Keratinocyte (primary cell): ENCODE measurements around the gene JPT1. TPM values are rescaled to one million over a fixed set of nuclear protein-coding genes. Genes with fewer than 3 reads are reported as not detected.

Experiments used
- DNase-seq: peaks from one replicate; pipeline ENCODE4 v3.0.0-alpha.2; 2011; ENCODE audit warnings: low read depth, missing footprints, low spot score
- FAIRE-seq: peaks from 2 replicates; lab custom pipeline; 2011; peaks lifted over from hg19 to GRCh38; lab: Jason Lieb, UNC
- H2AFZ ChIP-seq: 2 replicates; pipeline ENCODE4 v1.6.0; 2012; ENCODE audit warnings: low read length, control low read depth, inconsistent platforms; ENCODE audit not compliant: control insufficient read depth
- H3K27ac ChIP-seq: 2 replicates; pipeline ENCODE4 v1.5.1; 2011; ENCODE audit warnings: low read length; ENCODE audit not compliant: control insufficient read depth, insufficient read depth
- H3K27me3 ChIP-seq: 3 replicates; pipeline ENCODE4 v1.6.0; 2011; ENCODE audit warnings: low read length; ENCODE audit not compliant: control insufficient read depth, insufficient read depth; ENCODE audit errors: extremely low read depth
- H3K36me3 ChIP-seq, 2 experiments: 2 replicates in 1 of 2; 3 replicates in 1 of 2; pipeline ENCODE4 v1.5.1; 2011; ENCODE audit warnings: low read length in 2 of 2, mild to moderate bottlenecking in 1 of 2; ENCODE audit not compliant: control insufficient read depth in 2 of 2, insufficient read depth in 2 of 2; ENCODE audit errors: extremely low read depth in 1 of 2
- H3K4me1 ChIP-seq: 3 replicates; pipeline ENCODE4 v1.5.1; 2011; ENCODE audit warnings: low read length; ENCODE audit not compliant: control insufficient read depth, insufficient read depth; ENCODE audit errors: extremely low read depth
- H3K4me2 ChIP-seq: 3 replicates; pipeline ENCODE4 v1.6.0; 2011; ENCODE audit warnings: low read depth, low read length; ENCODE audit not compliant: control insufficient read depth, insufficient read depth; ENCODE audit errors: extremely low read depth
- H3K4me3 ChIP-seq, 3 experiments: fragments of 200-600 bp in 1 of 3; sonication (generic) in 1 of 3; 2 replicates in 2 of 3; 3 replicates in 1 of 3; pipeline ENCODE4 v1.5.1; 2011 to 2016; ENCODE audit warnings: low read length in 3 of 3, mild to moderate bottlenecking in 3 of 3, control low read depth in 2 of 3, inconsistent platforms in 1 of 3, low read depth in 1 of 3, mixed read lengths in 1 of 3, mixed run types in 1 of 3, moderate library complexity in 1 of 3; ENCODE audit not compliant: control insufficient read depth in 2 of 3, insufficient read depth in 2 of 3; ENCODE audit errors: extremely low read depth in 1 of 3
- H3K79me2 ChIP-seq: 2 replicates; pipeline ENCODE4 v1.6.0; 2012; ENCODE audit warnings: low read length; ENCODE audit not compliant: control insufficient read depth, insufficient read depth
- H3K9ac ChIP-seq: 3 replicates; pipeline ENCODE4 v1.6.0; 2011; ENCODE audit warnings: low read length; ENCODE audit not compliant: control insufficient read depth, insufficient read depth; ENCODE audit errors: extremely low read depth
- H3K9me1 ChIP-seq: 3 replicates; pipeline ENCODE4 v1.6.0; 2011; ENCODE audit warnings: low read length; ENCODE audit not compliant: control insufficient read depth, insufficient read depth; ENCODE audit errors: extremely low read depth
- H3K9me3 ChIP-seq: 2 replicates; pipeline ENCODE4 v1.5.1; 2012; ENCODE audit warnings: low read depth, low read length; ENCODE audit not compliant: control insufficient read depth
- H4K20me1 ChIP-seq: 3 replicates; pipeline ENCODE4 v1.6.0; 2011; ENCODE audit warnings: low read length; ENCODE audit not compliant: control insufficient read depth, insufficient read depth; ENCODE audit errors: extremely low read depth
- EZH2 ChIP-seq: IDR thresholded peaks from one replicate; pipeline ENCODE4 v1.6.1; 2012; ENCODE audit warnings: inconsistent platforms, mild to moderate bottlenecking, low read length, moderate library complexity
- dilution Hi-C: fragments of 300-500 bp; cut with MboI; formaldehyde crosslinking; loops from one replicate; pipeline ENCODE4 v1.7.0; 2020; ENCODE audit warnings: low sequenced_read_pairs; ENCODE audit not compliant: extremely low pct_ligation_motif_present
- polyA plus RNA-seq, 5 experiments: library from polyadenylated mRNA; depleted of rRNA in 3 of 5; stranded (reverse) in 3 of 5; stranded (forward) in 1 of 5; unstranded in 1 of 5; fragments of >200 nt; gene quantifications; 1 replicate in 1 of 5; 2 replicates in 3 of 5; 3 replicates in 1 of 5; pipeline versions ENCODE4 v1.2.1 to v1.2.3, GENCODE V29; 2011 to 2012; ENCODE audit warnings: missing spikeins in 2 of 5, low read depth in 1 of 5, low replicate concordance in 1 of 5
- TF ChIP-seq, protein P1 (sequence below), 3 experiments: IDR thresholded peaks in 1 of 3; conservative IDR thresholded peaks in 1 of 3; optimal IDR thresholded peaks in 1 of 3; 2 replicates in 2 of 3; 3 replicates in 1 of 3; pipeline versions ENCODE3 to v1.5.1; 2011; ENCODE audit warnings: low read length in 3 of 3, mild to moderate bottlenecking in 3 of 3, moderate library complexity in 2 of 3, control low read depth in 1 of 3, inconsistent platforms in 1 of 3; ENCODE audit not compliant: insufficient read depth in 2 of 3; ENCODE audit errors: extremely low read depth in 1 of 3

Gene JPT1
- polyA plus RNA-seq, 1 donor (not counting 4 experiments of a cell fraction or from before 2014, with no cell fraction given): 142 TPM

DNA sequence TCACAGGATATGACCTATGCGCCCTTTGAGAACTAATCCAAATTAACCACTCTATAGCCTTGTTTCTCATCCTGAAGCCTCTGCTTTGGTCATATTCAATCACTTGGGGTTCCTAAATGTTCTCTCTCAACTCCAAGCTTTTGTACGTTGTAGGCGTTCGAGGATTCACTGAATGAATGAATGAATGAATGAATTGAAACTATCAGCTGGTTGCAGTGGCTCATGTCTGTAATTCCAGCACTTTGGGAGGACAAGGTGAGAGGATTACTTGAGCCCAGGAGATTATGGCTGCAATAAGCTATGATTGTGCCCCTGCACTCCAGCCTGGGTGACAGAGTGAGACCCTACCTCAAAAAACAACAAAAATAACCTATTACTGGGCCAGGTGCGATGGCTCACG, 34.3 kb upstream of the JPT1 start:
- no peaks in the 10 kb centered on the region for H4K20me1 ChIP-seq
- H3K27me3 ChIP-seq: no peaks in the 10 kb centered on the region
- H2AFZ ChIP-seq: no peak overlapping the region
- no peaks in the 10 kb centered on the region for H3K79me2 ChIP-seq
- H3K9me3 ChIP-seq: no peaks in the 10 kb centered on the region
- no peak for DNase-seq
- no peak for TF ChIP-seq EZH2
- TF ChIP-seq, protein P1, sequence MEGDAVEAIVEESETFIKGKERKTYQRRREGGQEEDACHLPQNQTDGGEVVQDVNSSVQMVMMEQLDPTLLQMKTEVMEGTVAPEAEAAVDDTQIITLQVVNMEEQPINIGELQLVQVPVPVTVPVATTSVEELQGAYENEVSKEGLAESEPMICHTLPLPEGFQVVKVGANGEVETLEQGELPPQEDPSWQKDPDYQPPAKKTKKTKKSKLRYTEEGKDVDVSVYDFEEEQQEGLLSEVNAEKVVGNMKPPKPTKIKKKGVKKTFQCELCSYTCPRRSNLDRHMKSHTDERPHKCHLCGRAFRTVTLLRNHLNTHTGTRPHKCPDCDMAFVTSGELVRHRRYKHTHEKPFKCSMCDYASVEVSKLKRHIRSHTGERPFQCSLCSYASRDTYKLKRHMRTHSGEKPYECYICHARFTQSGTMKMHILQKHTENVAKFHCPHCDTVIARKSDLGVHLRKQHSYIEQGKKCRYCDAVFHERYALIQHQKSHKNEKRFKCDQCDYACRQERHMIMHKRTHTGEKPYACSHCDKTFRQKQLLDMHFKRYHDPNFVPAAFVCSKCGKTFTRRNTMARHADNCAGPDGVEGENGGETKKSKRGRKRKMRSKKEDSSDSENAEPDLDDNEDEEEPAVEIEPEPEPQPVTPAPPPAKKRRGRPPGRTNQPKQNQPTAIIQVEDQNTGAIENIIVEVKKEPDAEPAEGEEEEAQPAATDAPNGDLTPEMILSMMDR (optimal IDR thresholded peaks at IDR 0.05 in 1 of 3, IDR thresholded peaks at IDR 0.05 in 1 of 3, conservative IDR thresholded peaks at IDR 0.05 in 1 of 3; ENCODE audit: extremely low read depth in 1 of 3, insufficient read depth in 2 of 3, low read length in 3 of 3): no peak
- H3K9ac ChIP-seq: no peak overlapping the region
- no peaks in the 10 kb centered on the region for H3K4me1 ChIP-seq
- no peak overlapping the region for H3K4me2 ChIP-seq
- dilution Hi-C loops: no loop called here
- H3K36me3 ChIP-seq: no peaks in the 10 kb centered on the region
- H3K4me3 ChIP-seq: no peak overlapping the region
- FAIRE-seq: no peak
- H3K27ac ChIP-seq: no peak overlapping the region
- no peaks in the 10 kb centered on the region for H3K9me1 ChIP-seq

- no peaks in the 10 kb centered on the region for H3K9me3 ChIP-seq
- peaks cover under 1 to 5% of the 10 kb centered on the region in 2 experiments for H3K36me3 ChIP-seq
- no peaks in the 10 kb centered on the region for H3K27me3 ChIP-seq
- no peak overlapping the region for H3K27ac ChIP-seq
- H3K9me1 ChIP-seq: no peaks in the 10 kb centered on the region
- H3K9ac ChIP-seq: no peak overlapping the region
- H3K4me3 ChIP-seq: no peak overlapping the region
- peaks cover 34% of the 10 kb centered on the region for H3K79me2 ChIP-seq
- dilution Hi-C loops: no loop called here
- H4K20me1 ChIP-seq: peaks cover 12% of the 10 kb centered on the region
- DNase-seq: no peak
- no peak for TF ChIP-seq EZH2
- H3K4me2 ChIP-seq: no peak overlapping the region
- H3K4me1 ChIP-seq: peaks cover 2% of the 10 kb centered on the region
- no peak overlapping the region for H2AFZ ChIP-seq
- FAIRE-seq: no peak
Measured at GRCh38 chr17:75183999-75184884, 29.9 kb upstream of the JPT1 start.
